ENCODE results near the gene NDOR1. TPM values are rescaled to one million over a fixed set of nuclear protein-coding genes. Genes with fewer than 3 reads are reported as not detected.
A peak's percentile ranks its signal among the peaks of the same experiment; 100 is the strongest.

The NDOR1 gene
- total RNA-seq, 2 donors from 2014 or later: 5.9 to 6.5 TPM

- intact Hi-C loops (cut with DNase I): loop anchor here in 1 of 2 donors (5.0 kb wide), 1 partner anchor 104 kb away; no protein-coding TSS in a partner anchor
- no peak for DNase-seq
- ATAC-seq: no peak
Measured at GRCh38 chr9:137226338-137227053, 21.0 kb downstream of the NDOR1 start.

- peak; percentile 81 for DNase-seq
- ATAC-seq: peak; percentile 14 to 44
- intact Hi-C loops (cut with DNase I): loop anchor here in 1 of 2 donors (5.0 kb wide), 1 partner anchor 105 kb away; no protein-coding TSS in a partner anchor
Measured at GRCh38 chr9:137227054-137227852, 21.8 kb downstream of the NDOR1 start, which contains the start of gene RNF224. RNF224 (plus strand) TSS chr9:137227502; CDS start chr9:137228336, 834 bp downstream.

GRCh38 chr9:137227853-137228505, 22.5 kb downstream of the NDOR1 start:
- DNase-seq (no peak), ATAC-seq (no peak)
- intact Hi-C loops (cut with DNase I): loop anchor here in 1 of 2 donors (5.0 kb wide), 1 partner anchor 106 kb away; no protein-coding TSS in a partner anchor

- DNase-seq: no peak
- intact Hi-C loops (cut with DNase I): loop anchor here in 1 of 2 donors (5.0 kb wide), 1 partner anchor 106 kb away; no protein-coding TSS in a partner anchor
Measured at GRCh38 chr9:137228506-137228967, 23.0 kb downstream of the NDOR1 start.

GRCh38 chr9:137228968-137229896, 23.7 kb downstream of the NDOR1 start:
- DNase-seq: no peak
- ATAC-seq: no peak
- intact Hi-C loops (cut with DNase I): loop anchor here in 1 of 2 donors (5.0 kb wide), 1 partner anchor 107 kb away; no protein-coding TSS in a partner anchor

More at GRCh38 chr9:137228506-137228967, 23.0 kb downstream of the NDOR1 start:
- ATAC-seq: no peak

GRCh38 chr9:137229903-137230704, 24.6 kb downstream of the NDOR1 start:
- DNase-seq: no peak
- ATAC-seq: no peak
- intact Hi-C loops (cut with DNase I): loop anchor here (5.0 kb wide), 1 partner anchor 108 kb away; no protein-coding TSS in a partner anchor

- intact Hi-C loops (cut with DNase I): loop anchor here in 1 of 2 donors (5.0 kb wide), 1 partner anchor 109 kb away; no protein-coding TSS in a partner anchor
- no peak for DNase-seq
- ATAC-seq: no peak
Measured at GRCh38 chr9:137230705-137231371, 25.3 kb downstream of the NDOR1 start, which contains the start of gene SLC34A3. SLC34A3 (plus strand) TSS chr9:137230901; CDS start chr9:137231703, 802 bp downstream.

GRCh38 chr9:137231372-137232039, 26.0 kb downstream of the NDOR1 start:
- ATAC-seq: no peak
- DNase-seq: no peak
- intact Hi-C loops (cut with DNase I): loop anchor here in 1 of 2 donors (5.0 kb wide), 1 partner anchor 109 kb away; no protein-coding TSS in a partner anchor

- intact Hi-C loops (cut with DNase I): loop anchor here in 1 of 2 donors (5.0 kb wide), 1 partner anchor 110 kb away; no protein-coding TSS in a partner anchor
- ATAC-seq: no peak
- no peak for DNase-seq
Measured at GRCh38 chr9:137232101-137232500, 26.6 kb downstream of the NDOR1 start.

- ATAC-seq (no peak), DNase-seq (no peak)
- intact Hi-C loops (cut with DNase I): loop anchor here in 1 of 2 donors (5.0 kb wide), 1 partner anchor 110 kb away; no protein-coding TSS in a partner anchor
Measured at GRCh38 chr9:137232510-137232909, 27.0 kb downstream of the NDOR1 start.

GRCh38 chr9:137233143-137233980, 27.9 kb downstream of the NDOR1 start:
- ATAC-seq: no peak
- DNase-seq: no peak
- intact Hi-C loops (cut with DNase I): loop anchor here in 1 of 2 donors (5.0 kb wide), 1 partner anchor 111 kb away; no protein-coding TSS in a partner anchor

- no peak for DNase-seq
- intact Hi-C loops (cut with DNase I): loop anchor here in 1 of 2 donors (5.0 kb wide), 1 partner anchor 112 kb away; no protein-coding TSS in a partner anchor
- no peak for ATAC-seq
Measured at GRCh38 chr9:137234055-137234697, 28.7 kb downstream of the NDOR1 start.

GRCh38 chr9:137234758-137235423, 29.4 kb downstream of the NDOR1 start:
- intact Hi-C loops (cut with DNase I): loop anchor here in 1 of 2 donors (5.0 kb wide), 1 partner anchor 113 kb away; no protein-coding TSS in a partner anchor
- ATAC-seq (no peak), DNase-seq (no peak)

Data from left cardiac atrium (tissue), 4 donors.